HG03442 (cell line): ENCODE data around the gene TBCD.

Source experiments
- ATAC-seq: cut with Tn5 transposase; IDR thresholded peaks from one replicate; pipeline ENCODE4 v1.9.1; 2021; ENCODE audit warnings: mild to moderate bottlenecking, moderate library complexity; ENCODE audit not compliant: unreplicated experiment

The TBCD gene

GRCh38 chr17:82868715-82869131, 116.9 kb downstream of the TBCD start:
- ATAC-seq = no peak

DNA sequence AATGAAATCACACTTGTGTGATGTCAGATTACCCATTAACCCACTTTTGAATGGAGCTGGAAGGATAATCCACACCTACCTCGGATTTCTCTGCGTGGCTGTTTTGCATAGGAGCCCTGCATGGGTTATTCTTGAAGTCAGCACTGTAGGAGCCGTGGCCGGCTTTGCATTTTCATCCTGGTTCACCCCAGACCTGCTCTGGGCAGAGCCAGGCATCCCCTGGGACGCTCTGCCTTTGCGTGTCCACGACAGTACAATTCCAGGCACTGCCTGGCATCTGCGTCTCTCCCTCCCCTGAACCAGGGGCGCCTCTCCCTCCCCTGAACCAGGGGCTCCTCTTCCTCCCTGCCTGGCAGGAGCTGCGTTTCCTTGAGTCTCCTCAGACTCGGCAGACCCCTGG, 117.7 kb downstream of the TBCD start:
- no peak for ATAC-seq

GRCh38 chr17:82870091-82870491, 118.2 kb downstream of the TBCD start:
- ATAC-seq = no peak

GRCh38 chr17:82870541-82870940, 118.7 kb downstream of the TBCD start:
- no peak for ATAC-seq

DNA sequence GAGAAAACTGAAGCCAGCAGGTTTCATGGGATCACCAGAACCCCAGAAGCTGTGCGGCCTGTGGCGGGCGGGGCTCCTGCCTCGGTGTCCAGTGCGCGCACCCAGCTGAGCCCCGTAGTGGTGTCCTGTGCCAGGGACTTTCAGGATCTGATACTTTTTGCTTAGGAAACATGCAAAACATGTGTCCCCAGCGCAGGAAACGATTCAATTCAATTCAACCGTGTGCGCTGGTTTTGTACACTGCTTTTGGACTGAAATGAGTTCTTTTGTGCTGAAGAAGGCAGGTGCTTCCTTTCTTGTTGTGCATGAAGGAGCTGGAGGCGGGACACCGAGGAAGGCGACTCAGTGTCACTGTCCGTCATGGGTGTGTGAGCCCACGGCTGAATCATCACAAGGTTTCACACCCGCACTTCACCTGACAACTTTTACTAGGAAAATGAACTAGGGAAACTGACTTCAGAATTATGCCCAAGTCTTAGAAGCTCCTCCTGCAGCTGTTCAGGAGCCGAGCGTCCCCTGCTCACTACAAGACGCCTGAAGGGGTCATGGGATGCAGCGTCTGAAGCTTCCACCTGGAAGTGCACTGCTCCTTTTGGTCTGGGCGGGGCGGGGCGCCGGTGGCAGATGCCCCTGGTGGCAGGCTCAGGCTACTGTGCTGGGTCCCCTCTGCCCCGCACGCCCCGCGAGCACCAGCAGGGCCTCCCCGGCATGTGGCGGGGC, 119.4 kb downstream of the TBCD start:
- peak; percentile 63 for ATAC-seq

DNA sequence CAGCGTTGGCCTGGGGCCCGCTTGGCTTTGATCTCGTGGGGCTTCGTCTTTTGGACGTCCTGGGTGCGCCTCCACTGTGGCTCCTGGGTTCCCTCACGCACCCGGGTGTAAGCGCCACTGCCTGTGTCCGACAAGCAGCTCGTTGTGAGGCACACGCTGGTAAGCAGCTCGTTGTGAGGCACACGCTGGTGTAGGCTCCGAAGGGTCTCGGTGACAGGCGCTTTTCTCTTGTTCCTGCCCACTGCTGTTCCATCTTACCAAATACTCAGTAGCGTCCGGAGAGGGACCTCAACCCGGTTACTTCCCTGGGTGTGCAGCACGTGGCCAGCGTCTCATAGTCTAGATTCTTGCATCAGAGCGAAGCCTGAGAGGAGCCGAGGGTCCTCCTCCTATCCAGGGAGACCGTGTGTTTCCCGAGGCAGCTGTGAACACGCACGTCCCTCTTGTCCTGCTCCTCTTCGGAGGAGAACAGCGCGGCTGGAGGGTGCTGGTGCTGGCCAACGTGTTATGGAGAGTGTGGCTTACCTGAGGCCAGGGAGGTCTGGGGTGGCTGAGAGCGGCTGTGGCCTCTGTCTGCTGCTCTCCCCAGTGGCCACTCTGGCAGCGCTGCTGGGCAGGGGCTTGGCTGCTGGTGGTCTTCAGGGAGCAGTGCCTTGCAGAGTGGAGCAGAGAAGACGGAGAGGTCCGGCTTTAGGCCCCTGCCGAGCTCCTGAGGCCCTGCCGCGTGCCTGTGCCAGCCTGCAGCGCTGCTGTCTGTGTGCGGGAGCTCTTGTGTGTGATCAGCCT, 120.1 kb downstream of the TBCD start:
- ATAC-seq = no peak

GRCh38 chr17:82872591-82873520, 121.0 kb downstream of the TBCD start:
- ATAC-seq = no peak

DNA sequence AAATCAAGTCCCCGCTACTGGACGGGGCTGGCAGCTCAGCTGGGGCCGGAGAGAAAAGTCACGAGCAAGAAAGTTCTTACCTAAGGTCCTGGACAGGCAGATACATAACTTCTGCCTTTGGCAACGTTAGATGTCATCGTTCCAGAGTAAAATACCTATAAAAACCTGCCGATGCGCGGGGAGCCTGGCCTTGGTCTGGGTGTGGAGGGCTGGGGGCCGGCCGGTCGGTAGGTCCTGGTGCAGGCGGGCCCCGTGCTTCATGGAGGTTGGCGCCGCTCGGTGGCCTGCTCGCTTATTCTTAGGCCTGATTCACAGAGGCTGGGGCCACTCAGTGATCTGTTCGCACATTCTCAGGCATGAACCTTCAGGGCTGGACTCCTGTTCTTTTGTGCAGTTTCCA, 121.7 kb downstream of the TBCD start:
- ATAC-seq = no peak

GRCh38 chr17:82874011-82874835, 122.4 kb downstream of the TBCD start:
- ATAC-seq = no peak

GRCh38 chr17:82875407-82875856, 123.6 kb downstream of the TBCD start:
- no peak for ATAC-seq

GRCh38 chr17:82876149-82876548, 124.3 kb downstream of the TBCD start:
- no peak for ATAC-seq

- no peak for ATAC-seq
Observed at GRCh38 chr17:82876602-82877379, 124.9 kb downstream of the TBCD start.

- ATAC-seq = no peak
Observed at GRCh38 chr17:82878527-82878926, 126.7 kb downstream of the TBCD start.

GRCh38 chr17:82879241-82879640, 127.4 kb downstream of the TBCD start:
- ATAC-seq = no peak

DNA sequence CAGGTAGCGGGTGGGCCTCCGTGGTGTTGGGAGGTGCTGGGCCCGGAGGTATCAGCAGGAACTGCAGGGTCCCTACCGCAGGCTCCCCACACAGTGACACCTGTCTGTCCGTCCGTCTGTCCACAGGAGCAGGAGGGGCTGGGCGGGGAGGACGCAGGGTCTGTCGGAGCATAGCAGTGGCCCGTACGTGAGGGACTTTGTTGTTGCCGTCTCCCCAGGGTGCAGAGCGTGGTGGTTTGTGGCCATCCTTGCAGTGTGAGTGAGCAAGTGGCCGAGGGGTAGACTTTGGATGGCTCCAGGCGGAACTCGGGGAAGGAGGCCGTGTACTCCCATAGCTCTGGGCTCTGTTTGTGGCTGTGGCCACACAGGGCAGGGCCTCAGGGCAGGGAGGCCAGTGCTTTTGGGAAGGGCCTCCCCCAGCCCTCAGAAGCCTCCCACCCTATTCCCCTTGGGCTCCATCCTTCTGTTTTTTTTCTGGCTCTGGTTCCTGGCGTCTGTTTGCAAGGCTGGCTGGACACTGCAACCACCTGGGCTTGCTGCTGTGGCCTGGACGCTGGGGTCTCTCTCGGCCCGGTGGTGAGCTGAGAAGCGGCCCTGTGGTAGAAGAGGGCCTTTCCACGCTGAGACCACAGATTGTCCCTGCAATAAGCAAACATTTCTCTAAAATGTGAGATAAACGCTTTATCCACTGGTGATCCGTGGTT, 128.9 kb downstream of the TBCD start:
- ATAC-seq = no peak

DNA sequence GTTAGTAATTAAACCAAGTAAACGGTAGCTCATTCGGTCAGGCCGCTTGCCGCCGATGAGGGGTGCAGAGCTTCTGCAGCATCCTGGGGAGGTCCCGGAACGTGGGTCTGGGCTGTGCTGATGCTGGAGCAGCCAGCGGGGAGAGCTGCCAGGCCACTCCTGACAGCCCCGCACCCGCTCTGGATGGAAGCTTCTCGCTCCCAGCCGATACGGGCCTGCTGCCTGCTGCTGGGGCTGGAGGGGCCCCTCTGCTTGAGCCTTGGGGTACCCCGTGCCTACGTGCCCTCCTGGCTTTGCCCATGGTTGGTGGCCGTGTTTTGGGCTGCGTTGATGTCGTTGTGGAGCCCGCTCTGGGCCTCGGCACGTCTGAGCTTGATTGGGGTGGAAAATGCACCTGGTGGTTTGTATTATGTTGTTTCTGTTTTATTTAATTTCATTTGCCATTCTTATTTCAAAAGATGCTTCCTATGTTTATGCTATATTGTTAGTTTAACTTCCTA, 129.5 kb downstream of the TBCD start:
- no peak for ATAC-seq

- ATAC-seq = no peak
Observed at GRCh38 chr17:82881900-82882714, 130.2 kb downstream of the TBCD start.
